Activated gamma-delta T cell (primary cell): ENCODE data around the gene PCNA.
"Not testable (repeated sequence)": the region's sequence is repeated elsewhere in the genome, so short reads cannot be mapped to it uniquely, and the experiment has no call there.

Source experiments
- DNase-seq: peaks from one replicate; lab custom pipeline; 2025; lab: John Stamatoyannopoulos, UW

Gene PCNA

DNA sequence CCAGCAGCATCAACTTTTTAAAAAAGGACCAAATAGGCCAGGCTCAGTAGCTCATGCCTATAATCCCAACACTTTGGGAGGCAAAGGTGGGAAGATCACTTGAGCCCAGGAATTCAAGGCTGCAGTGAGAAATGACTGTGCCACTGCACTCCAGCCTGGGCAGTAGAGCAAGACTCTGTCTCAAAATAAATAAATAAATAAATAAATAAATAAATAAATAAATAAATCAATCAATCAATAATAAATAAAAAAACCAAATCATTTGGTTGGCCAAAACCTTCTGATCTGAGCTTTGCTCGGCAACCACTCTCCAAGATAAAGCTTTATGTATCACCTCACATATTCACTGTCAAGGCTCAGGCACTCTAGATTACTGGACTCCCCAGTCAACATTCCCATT, 20.7 kb downstream of the PCNA start:
- DNase-seq = not testable (repeated sequence)

DNA sequence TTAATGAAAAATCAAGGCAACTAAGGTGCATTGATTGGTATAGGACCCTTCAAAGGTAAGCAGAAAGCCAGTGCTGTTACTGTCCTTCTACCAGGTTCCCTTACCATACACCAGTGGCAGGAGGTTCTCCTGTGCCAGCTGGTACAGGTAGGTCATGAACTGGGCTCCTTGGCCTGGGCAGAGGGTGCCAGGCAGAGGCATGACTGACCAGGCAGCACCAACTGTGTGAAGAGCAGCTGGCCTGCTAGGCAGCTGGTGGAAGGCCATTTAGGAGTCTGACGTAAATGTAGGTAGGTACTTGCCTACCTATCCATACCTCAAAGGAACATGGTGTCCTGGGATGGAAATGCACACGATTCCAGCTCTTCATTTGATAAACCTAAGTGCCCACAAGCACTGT, 23.3 kb downstream of the PCNA start:
- no peak for DNase-seq

DNA sequence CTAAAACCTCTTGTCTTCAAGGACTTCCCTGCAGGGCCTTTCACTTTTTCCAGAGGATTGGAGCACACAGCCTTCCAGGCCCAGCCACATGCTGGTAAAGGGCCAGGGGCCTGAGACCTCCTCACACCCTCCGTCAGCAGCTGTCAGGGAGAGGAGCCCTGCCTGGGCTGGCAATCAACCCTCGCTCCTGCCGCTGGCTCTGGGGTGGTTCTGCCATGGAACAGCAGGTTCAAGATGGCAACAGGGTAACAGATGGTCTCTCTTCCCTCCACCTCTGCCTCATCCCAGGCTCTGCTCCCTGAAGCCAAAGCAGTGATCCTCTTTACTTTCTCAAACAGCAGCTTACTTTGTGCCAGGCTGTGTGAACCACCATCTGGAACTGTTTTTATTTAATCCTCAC, 23.8 kb downstream of the PCNA start:
- no peak for DNase-seq

DNA sequence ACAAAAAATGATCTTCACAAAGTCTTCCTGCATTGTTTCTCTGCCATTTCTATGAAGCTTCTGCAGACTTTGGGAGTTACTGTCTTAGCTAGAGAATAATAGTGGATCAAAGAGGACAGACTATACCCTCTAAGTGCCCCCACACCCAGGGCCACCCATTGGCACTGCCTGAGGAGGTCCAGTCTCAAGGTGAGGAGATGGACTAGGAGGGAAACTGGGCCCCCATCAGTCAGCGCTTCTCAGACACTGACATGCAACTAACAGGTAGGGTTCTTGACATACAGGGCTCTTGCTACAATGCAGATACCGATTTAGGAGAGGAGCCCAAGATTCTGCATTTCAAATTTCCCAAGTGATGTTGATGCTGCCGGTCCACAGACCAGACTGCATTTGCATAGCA, 24.3 kb downstream of the PCNA start:
- no peak for DNase-seq

DNA sequence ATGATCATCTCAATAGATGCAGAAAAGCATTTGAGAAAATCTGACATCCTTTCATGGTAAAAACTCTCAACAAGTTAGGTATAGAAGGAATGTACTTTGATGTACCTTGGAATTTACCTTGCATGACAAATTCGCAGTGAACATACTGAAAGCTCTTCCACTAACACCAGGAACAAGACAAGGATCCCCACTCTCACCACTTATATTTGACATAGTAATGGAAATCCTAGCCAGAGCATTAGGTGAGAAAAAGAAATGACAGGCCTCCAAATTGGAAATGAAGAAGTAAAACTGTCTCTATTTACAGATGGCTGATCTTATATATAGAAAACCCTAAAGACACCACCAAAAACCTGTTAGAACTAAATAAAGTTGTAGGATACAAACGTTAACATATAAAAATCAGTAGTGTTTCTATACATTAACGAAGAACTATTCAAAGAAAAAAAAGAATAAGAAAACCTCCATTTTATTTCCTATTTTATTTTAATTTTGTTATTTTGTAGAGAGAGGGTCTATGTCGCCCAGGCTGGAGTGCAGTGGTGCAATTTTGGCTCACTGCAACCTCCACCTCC, 26.9 kb downstream of the PCNA start:
- DNase-seq = no peak

DNA sequence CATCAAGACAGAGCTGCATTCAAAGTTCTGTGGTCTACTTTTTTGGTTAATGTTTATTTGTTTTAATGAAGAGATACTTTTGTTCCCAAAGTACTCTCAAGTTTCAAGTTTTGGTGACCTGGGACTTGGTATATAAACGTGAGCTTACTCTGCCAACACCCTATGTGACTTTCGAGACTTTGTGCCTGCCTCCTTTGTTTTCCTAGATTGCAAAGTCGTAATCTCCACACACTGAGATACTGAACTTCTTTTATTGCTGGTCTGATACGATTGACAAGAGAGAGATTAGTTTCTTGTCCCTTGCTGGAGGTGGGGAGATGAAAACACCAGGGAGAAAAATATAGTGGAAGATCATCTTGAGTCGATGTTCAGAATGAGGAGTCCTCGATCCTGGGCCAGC, 27.9 kb downstream of the PCNA start:
- no peak for DNase-seq

DNA sequence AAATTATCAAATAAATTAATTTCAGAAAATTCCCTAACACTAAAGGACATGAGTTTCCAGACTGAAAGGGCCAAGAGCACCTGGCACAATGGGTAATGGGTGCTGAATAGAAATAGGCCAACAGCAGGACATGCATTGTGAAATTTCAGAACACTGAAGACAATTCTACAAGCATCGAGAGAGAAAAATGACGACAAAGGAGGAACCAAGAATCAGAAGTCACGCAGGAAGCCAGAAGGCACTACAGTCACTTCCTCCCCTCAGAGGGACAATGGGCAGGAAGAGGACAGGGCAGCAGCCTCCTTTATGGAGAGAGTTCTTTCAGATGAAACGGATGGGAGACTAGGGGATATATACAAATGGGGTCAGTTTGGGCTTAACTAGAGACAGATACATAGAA, 29.6 kb downstream of the PCNA start:
- DNase-seq = no peak

DNA sequence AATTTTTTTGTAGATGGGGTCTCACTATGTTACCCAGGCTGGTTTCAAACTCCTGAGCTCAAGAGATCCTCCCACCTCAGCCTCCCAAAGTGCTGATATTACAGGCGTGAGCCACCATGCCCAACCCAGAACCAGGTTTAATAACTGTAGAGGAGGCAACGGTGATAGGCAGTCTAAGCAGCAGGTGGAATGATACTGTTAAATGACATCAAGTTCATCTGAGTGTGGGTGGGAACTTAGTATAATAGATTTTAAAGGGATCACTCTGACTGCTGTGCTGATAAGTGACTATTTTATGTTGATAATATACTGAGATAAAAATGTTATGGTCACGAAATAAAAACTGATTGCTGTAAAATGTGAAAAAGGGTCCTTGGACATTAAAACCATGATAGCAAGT, 31.1 kb downstream of the PCNA start:
- no peak for DNase-seq

DNA sequence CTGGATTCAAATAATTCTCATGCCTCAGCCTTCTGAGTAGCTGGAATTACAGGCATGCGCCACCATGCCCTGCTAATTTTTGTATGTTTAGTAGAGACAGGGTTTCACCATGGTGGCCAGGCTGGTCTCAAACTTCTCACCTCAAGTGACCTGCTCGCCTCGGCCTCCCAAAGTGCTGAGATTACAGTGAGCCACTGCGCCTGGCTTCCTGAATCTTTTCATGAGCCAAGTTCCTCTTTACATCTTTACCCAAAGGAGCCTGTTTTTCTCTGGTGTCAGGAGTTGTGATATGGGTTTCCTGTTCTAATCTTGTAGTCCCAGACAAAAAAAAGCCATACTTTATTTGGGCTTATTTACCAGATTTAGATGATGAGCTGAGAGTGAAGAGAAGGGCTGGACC, 34.4 kb downstream of the PCNA start:
- DNase-seq = no peak

DNA sequence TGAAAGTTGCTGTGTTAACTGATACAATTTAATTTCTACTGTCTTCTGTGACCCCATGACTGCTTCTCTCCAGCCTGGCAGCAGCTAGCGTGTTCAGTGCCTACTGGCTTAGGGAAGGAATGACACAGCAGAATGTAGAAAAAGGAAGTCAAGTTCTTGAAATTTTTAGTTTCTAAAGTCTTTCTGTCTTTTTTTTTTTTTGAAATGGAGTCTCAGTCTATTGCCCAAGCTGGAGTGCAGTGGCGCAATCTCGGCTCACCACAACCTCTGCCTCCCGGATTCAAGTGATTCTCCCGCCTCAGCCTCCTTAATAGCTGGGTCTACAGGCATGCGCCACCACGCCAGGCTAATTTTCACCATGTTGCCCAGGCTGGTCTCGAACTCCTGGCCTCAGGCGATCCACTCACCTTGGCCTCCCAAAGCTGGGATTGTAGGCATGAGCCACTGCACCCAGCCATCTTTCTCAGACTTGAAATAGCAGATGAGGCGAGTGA, 39.3 kb downstream of the PCNA start:
- no peak for DNase-seq

DNA sequence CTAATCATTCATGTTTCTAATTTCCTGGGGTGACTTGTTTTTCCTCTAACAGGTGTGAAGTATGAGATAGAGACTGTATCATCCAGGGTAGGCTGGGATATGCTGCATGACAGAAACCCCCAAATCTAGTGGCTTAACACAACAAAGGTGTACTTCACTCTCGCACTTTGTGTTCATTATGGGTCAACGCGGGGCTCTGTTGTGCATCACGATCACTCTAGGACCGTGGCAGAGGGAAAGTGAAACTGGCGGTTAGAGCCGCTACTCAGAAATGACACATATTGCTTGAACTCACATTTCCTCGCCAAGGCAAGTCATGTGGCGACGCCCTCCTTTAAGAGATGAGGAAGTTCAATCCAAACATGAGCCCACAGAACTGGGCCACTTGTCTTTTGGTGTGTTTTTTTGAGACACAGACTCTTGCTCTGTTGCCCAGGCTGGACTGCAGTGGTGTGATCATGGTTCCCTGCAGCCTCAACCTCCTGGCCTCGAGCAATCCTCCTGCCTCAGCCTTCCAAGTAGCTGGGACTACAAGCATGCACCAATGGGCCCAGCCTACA, 41.3 kb downstream of the PCNA start:
- DNase-seq = no peak

DNA sequence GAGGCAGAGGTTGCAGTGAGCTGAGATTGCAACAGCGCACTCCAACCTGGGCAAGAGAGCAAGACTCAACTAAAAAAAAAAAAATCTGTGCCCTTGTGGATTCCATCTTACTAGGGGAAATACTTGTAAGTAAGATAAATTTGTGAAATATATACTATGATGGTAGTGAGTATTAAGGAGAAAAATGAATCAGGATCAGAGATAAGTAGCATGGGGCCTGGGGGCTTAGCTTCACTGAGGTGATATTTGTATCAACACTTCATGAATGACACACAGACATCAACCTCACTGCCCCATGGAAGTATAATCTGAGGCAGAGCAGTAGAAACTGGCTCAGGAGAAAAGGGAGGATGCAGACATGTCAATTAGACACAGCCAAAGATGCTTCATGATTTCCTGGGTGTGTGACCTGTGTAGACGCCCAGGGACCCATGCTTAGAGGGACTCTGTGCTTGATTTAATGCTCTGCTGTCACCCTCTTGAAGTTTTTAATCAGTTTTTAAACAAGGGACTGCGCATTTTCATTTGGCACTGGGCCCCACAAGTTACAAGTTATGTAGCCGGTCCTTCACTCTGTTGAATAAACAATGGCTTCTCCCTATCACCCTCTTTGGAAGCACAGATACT, 41.9 kb downstream of the PCNA start:
- no peak for DNase-seq

DNA sequence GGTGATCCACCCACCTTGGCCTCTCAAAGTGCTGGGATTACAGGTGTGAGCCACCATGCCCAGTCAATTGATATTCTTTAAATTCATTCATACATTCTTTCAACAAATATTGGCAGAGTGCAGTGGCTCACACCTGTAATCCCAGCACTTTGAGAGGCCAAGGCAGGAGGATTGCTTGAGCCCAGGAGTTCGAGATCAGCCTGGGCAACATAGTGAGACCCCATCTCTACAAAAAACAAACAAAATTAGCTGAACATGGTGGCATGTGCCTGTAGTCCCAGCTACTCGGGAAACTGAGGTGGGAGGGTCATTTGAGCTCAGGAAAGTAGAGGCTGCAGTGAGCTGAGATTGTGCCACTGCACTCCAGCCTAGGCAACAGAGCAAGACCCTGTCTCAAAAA, 42.8 kb downstream of the PCNA start:
- not testable (repeated sequence) for DNase-seq

DNA sequence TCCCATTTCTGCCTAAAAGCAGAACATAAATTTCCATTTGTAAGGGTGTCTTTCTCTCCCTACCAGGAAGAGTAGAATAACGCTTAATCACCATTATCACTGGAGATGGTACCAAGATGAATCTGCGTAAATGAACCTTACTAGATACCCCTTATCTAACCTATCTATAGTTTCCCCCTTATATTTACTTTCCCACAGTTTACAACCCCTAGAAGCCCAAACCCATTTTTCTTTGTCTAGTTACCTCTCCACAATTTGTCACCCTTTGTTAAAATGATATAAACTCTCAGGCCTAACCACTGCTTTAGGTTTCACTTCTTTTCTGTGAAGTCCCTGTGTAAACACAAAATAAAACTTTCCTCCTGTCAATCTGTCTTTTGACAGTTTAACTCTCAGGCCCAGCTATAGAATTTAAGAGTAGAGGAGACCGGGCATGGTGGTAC, 45.5 kb downstream of the PCNA start:
- no peak for DNase-seq

DNA sequence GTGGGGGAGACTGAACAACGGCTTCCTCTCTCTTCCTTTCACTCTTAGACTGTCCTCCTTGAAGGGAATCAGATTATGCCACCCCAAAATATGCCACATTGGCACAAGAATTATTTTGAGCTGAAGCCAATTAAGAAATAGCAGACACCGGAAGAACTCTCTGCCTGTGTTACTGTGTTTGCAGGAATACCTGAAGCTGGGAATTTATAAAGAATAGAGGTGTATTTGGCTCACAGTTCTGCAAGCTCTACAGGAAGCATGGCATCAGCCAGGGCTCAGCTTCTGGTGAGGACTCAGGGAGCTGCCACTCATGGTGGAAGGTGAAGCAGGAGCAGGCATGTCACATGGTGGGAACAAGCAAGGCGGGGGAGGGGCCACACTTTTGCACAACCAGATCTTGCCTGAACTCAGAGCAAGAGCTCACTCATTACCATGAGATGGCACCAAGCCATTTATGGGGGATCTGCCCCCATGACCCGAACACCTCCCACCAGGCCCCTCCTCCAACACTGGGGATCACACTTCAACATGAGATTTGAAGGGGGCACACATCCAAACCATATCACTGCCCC, 46.0 kb downstream of the PCNA start:
- DNase-seq = no peak

DNA sequence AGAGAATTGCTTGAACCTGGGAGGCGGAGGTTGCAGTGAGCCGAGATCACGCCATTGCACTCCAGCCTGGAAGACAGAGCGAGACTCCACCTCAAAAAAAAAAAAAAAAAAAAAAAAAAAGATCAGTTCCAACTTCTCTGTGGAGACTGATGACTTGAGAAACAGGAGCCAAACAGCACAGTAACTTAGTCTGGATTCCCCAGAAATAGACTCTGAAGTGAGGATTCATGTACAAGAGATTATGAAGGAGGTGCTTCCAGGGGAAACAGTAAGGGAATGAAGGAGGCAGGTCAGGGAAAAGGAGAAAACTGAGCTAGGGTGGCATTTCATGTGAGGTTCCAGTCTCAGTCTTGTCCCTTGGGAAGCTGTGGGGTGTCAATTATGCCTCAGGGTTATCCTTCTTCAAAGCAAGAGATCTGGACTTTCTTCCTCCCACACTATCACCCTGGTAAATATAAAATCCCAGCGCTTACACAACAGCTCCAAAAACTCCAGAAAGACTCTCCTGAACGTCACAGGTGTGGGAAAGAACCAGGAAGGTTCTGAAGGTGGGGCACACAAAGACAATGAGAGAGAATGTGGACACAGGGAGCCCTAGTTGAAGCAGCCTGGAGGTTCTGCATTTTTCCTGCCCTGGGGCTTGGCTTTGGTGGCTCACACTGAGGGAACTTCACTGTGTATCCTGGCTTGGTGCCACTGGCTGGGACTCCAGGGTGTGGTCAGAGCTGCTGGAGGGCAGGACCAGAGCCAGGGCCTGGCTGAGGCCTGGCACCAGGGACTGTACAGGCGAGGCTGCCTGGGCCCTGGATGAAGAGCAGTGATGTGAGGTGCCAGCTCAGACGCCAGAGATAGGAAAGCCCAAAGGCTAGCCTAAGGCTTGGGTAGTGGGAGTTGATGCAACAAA, 46.8 kb downstream of the PCNA start:
- DNase-seq = no peak

DNA sequence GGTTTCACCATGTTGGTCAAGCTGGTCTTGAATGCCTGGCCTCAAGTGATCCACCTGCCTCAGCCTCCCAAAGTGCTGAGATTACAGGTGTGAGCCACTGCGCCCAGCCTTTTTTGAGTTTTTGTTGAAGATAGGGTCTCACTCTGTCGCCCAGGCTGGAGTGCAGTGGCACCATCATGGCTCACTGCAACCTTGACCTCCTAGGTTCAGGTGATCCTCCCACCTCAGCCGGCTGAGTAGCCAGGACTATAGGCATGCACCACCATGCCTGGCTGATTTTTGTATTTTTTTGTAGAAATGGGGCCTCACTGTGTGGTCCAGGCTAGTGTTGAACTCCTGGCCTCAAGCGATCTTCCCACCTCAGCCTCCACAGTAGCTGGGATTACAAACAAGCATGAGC, 47.8 kb downstream of the PCNA start:
- DNase-seq = not testable (repeated sequence)

DNA sequence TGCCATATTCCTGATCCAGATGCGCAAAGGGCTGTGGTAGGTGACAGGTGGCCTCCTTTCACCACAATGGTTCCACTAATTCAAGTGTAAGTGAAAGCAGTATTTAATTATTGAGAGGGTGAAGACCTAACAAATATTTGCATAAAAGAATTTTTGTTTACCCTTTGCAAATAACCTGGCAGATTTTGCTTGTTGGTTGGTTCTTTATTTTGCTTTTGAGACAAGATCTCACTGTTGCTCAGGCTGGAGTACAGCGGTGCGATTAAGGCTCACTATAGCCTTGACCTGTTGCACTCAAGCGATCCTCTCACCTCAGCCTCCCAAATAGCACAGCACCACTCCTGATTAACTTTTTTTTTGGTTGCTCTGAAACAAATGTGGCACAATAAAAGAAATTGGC, 49.2 kb downstream of the PCNA start:
- no peak for DNase-seq

DNA sequence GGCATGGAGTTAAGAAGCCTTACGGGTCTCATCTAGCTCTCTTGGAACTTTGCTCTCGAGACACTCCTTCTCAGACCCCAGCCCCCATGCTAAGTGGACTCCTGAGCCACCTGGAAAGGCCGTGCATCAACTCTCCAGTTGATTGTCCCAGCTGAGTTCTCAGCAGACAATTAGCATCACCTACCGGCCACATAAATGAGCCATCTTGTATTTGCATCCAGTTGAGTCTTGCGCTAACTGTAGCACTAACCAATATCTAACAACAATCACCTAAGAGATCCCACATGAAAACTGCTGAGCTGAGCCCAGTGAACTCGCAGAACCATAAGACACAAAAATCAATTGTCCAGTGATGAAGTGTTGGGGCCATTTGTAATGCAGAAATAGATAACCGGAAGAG, 49.7 kb downstream of the PCNA start:
- DNase-seq = no peak

DNA sequence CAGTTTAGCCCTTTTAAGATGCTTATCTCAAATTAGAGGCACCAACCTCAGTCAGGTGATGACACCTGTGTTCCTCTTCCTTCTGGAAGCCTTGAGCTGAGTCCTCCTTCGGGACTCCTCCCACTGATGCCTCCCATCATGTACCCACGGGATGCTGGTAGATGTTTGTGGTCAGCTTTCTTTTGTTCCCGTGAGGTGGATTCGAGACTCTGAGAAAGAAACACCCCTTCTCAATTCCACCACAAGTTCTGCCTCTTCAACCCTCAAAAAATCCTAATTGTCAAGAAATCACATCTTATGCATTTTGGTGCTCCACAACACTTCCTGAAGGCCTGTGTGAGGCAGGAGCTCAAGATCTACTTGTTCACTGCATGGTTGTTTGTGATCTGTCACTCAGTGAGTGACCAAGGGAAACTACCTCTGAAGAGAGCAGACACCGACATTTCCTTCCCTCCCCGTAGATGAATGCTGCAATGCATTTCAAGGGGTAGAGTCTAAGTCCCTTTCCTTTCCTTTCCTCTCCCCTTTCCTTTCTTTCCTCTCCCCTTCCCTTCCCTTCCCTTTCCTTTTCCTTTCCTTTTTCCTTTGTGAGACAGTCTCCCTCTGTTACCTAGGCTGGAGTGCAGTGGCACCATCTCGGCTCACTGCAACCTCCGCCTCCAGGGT, 50.5 kb downstream of the PCNA start:
- DNase-seq = no peak

DNA sequence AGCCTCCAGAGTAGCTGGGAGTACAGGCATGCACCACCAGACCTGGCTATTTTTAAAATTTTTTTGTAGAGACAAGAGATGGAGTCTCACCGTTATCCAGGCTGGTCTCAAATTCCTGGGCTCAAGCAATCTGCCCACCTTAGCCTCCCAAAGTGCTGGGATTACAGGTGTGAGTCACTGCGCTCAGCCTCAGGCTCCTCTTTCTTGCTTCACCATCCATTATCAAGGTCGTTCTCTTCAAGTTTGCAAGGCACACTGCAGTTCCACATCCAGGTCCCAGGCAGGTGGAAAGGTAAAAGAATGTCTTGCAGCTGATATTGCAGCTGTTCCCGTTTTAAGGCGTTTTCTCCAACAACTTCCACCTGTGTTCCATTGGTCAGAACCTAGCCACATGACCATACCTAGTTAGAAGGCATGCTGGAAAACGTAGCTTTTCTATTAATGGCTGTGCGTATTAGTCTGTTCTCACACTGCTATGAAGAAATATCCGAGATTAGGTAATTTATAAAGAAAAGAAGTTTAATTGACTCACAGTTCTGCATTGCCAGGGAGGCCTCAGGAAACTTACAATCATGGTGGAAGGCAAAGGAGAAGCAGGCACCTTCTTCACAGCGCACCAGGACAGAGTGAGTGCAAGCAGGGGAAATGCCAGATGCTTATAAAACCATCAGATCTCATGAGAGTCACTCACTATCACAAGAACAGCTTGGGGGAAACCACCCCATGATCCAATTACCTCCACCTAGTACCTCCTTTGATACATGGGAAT, 51.7 kb downstream of the PCNA start:
- no peak for DNase-seq
